ENCODE measurements around the gene MS4A10.
"Not testable (repeated sequence)": the region's sequence is repeated elsewhere in the genome, so short reads cannot be mapped to it uniquely, and the experiment has no call there.

MS4A10 gene

GRCh38 chr11:60813324-60813723 lies 28.2 kb downstream of the MS4A10 start:
- Histone ChIP-seq H3K9ac (ENCODE audit: low read depth, low read length) (no peak overlapping the region), H3K36me3 (ENCODE audit: insufficient read depth, low read length) (no peaks in the 10 kb centered on the region), H3K9me3 (replicated peaks; ENCODE audit: low read length) (peaks cover 10% of the 10 kb centered on the region), H3K4me3 (ENCODE audit: low read length) (no peak overlapping the region), H3K4me1 (ENCODE audit: control insufficient read depth, insufficient read depth, low read length) (no peaks in the 10 kb centered on the region), H3K27me3 (ENCODE audit: control insufficient read depth, insufficient read depth, low read length) (no peaks in the 10 kb centered on the region), H3K4me2 (ENCODE audit: low read length) (no peak overlapping the region)

GRCh38 chr11:60814112-60814511 lies 29.0 kb downstream of the MS4A10 start:
- H3K4me3 ChIP-seq (ENCODE audit: low read length) = no peak overlapping the region

DNA sequence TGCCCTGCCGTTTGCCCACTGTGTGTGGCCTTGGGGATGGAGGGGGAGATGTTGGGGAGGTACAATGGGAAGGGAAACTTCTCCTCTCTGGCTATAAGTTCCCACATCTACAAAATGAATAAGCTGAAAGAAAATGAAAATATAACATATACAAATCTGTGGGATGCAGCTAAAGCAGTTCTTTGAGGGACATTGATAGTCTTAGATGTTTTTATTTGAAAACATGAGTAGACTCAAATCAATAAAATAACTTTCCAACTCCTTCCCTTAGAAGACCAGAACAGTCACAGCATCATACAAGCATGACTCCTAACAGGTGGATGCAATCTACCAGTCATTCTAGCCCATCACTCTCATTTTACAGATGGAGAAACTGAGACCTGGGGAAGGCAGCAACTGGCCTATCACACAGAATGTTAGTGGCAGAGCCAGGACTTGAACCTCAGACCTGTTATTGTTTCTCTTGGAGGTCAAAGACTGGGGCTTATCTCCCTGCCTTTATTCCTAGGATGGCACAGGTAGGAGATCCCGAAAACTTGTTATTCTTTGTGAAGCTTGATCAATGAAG lies 31.5 kb downstream of the MS4A10 start:
- Histone ChIP-seq H3K9ac (ENCODE audit: low read depth, low read length) (no peak overlapping the region), H3K36me3 (ENCODE audit: insufficient read depth, low read length) (no peaks in the 10 kb centered on the region), H3K4me1 (ENCODE audit: control insufficient read depth, insufficient read depth, low read length) (no peaks in the 10 kb centered on the region), H3K4me2 (ENCODE audit: low read length) (no peak overlapping the region), H3K9me3 (replicated peaks; ENCODE audit: low read length) (peaks cover 10% of the 10 kb centered on the region), H3K4me3 (ENCODE audit: low read length) (no peak overlapping the region), H3K27me3 (ENCODE audit: control insufficient read depth, insufficient read depth, low read length) (peaks cover 28% of the 10 kb centered on the region)

More at GRCh38 chr11:60814112-60814511, 29.0 kb downstream of the MS4A10 start:
- peaks cover 8% of the 10 kb centered on the region for H3K27me3 ChIP-seq (ENCODE audit: control insufficient read depth, insufficient read depth, low read length)
- no peak overlapping the region for H3K9ac ChIP-seq (ENCODE audit: low read depth, low read length)
- H3K36me3 ChIP-seq (ENCODE audit: insufficient read depth, low read length) = no peaks in the 10 kb centered on the region
- H3K4me2 ChIP-seq (ENCODE audit: low read length) = no peak overlapping the region
- peaks cover 10% of the 10 kb centered on the region for H3K9me3 ChIP-seq (replicated peaks; ENCODE audit: low read length)
- H3K4me1 ChIP-seq (ENCODE audit: control insufficient read depth, insufficient read depth, low read length) = no peaks in the 10 kb centered on the region

- Histone ChIP-seq H3K4me3 (ENCODE audit: low read length) (no peak overlapping the region), H3K36me3 (ENCODE audit: insufficient read depth, low read length) (no peaks in the 10 kb centered on the region), H3K9ac (ENCODE audit: low read depth, low read length) (no peak overlapping the region)
Measured at GRCh38 chr11:60818057-60818456, 32.9 kb downstream of the MS4A10 start.

DNA sequence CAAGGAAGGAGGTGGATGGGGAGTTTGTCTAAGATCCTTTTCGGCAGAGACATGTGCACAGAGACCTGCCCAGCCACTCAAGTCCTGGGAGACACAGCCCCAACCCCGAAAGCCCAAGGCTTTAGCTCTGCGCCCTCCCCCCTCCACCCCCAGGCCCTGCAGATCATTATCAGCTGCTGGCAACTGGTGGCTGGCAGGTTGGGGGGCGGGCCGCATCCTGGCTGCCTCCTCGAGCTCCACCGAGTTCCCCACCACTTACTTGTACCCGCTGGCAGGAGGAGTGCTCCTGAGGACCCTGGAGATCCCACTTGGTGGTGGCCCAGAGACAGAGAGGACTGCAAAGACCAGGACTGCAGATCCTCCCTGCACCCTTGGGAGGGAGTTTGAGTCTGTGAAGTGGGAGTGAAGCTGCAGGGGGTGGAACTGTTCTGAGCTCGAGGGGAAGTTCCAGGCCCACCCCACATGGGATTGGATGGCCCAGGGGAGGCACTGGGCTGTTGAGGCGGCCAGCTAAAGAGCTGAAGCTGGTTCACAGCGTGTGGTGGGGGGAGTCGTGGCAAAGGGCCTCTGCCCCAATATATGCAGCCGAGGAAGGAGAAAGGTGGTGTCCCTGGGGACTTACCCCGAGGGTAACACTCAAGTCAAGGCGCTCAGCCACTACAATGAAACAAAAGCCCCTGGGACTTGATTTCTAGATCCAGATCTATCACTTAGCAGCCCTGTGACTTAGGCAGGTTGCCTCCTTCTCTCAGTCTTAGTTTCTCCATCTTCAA lies 36.9 kb downstream of the MS4A10 start:
- H3K9ac ChIP-seq (ENCODE audit: low read depth, low read length) = no peak overlapping the region
- H3K27me3 ChIP-seq (ENCODE audit: control insufficient read depth, insufficient read depth, low read length) = peaks cover 52% of the 10 kb centered on the region
- no peak overlapping the region for H3K4me3 ChIP-seq (ENCODE audit: low read length)
- no peak overlapping the region for H3K4me2 ChIP-seq (ENCODE audit: low read length)
- no peaks in the 10 kb centered on the region for H3K36me3 ChIP-seq (ENCODE audit: insufficient read depth, low read length)
- H3K9me3 ChIP-seq (replicated peaks; ENCODE audit: low read length) = peaks cover 2% of the 10 kb centered on the region
- no peaks in the 10 kb centered on the region for H3K4me1 ChIP-seq (ENCODE audit: control insufficient read depth, insufficient read depth, low read length)

More at GRCh38 chr11:60818057-60818456, 32.9 kb downstream of the MS4A10 start:
- no peak overlapping the region for H3K4me2 ChIP-seq (ENCODE audit: low read length)
- H3K9me3 ChIP-seq (replicated peaks; ENCODE audit: low read length) = peaks cover 10% of the 10 kb centered on the region
- no peaks in the 10 kb centered on the region for H3K4me1 ChIP-seq (ENCODE audit: control insufficient read depth, insufficient read depth, low read length)
- peaks cover 35% of the 10 kb centered on the region for H3K27me3 ChIP-seq (ENCODE audit: control insufficient read depth, insufficient read depth, low read length)

GRCh38 chr11:60823745-60824306 lies 38.7 kb downstream of the MS4A10 start:
- not testable (repeated sequence) for H3K9ac ChIP-seq (ENCODE audit: low read depth, low read length); H3K4me1 ChIP-seq (ENCODE audit: control insufficient read depth, insufficient read depth, low read length); H3K4me3 ChIP-seq (ENCODE audit: low read length); H3K4me2 ChIP-seq (ENCODE audit: low read length); H3K9me3 ChIP-seq (replicated peaks; ENCODE audit: low read length); H3K36me3 ChIP-seq (ENCODE audit: insufficient read depth, low read length)
- peaks cover 66% of the 10 kb centered on the region for H3K27me3 ChIP-seq (ENCODE audit: control insufficient read depth, insufficient read depth, low read length)

DNA sequence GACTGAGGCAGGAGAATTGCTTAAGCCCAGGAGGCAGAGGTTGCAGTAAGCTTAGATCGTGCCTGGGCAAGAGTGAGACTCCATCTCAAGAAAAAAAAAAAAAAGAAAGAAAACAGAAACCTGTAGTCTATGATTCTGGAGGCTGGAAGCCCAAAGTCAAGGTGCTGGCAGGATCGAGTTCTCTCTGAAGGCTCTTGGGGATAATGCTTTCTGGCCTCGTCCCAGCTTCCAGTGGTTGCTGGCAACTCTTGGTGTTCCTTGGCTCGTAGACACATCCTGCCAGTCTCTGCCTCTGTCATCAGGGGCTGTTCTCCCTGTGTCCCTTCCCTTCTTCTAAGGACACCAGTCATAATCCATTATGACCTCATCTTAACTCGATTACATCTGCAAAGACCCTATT lies 40.0 kb downstream of the MS4A10 start:
- no peak overlapping the region for H3K4me3 ChIP-seq (ENCODE audit: low read length)
- H3K9me3 ChIP-seq (replicated peaks; ENCODE audit: low read length) = no peaks in the 10 kb centered on the region
- no peak overlapping the region for H3K9ac ChIP-seq (ENCODE audit: low read depth, low read length)
- H3K36me3 ChIP-seq (ENCODE audit: insufficient read depth, low read length) = no peaks in the 10 kb centered on the region
- no peak overlapping the region for H3K4me2 ChIP-seq (ENCODE audit: low read length)
- peaks cover 60% of the 10 kb centered on the region for H3K27me3 ChIP-seq (ENCODE audit: control insufficient read depth, insufficient read depth, low read length)
- H3K4me1 ChIP-seq (ENCODE audit: control insufficient read depth, insufficient read depth, low read length) = no peaks in the 10 kb centered on the region

DNA sequence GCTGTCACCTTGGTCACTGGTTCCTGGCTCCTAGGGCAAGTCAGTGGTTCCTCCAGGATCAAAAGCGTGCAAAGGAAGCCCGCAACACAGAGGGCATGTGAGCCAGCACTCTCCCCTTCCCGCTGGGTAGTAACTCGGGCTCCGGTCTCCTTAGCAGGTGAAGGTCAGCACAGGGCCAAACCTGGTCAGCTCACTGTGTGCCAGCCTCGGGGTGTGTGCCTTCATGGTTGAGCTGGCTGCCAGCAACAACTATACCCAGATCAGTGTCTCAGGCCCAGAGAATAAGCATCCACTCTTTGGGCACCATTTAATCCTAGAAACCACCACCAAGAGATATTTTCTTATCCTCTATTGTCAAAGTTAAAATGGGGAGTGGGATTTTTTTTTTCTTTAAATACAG lies 40.7 kb downstream of the MS4A10 start:
- no peaks in the 10 kb centered on the region for H3K9me3 ChIP-seq (replicated peaks; ENCODE audit: low read length)
- H3K4me2 ChIP-seq (ENCODE audit: low read length) = no peak overlapping the region
- no peaks in the 10 kb centered on the region for H3K4me1 ChIP-seq (ENCODE audit: control insufficient read depth, insufficient read depth, low read length)
- no peaks in the 10 kb centered on the region for H3K36me3 ChIP-seq (ENCODE audit: insufficient read depth, low read length)
- H3K27me3 ChIP-seq (ENCODE audit: control insufficient read depth, insufficient read depth, low read length) = peaks cover 54% of the 10 kb centered on the region
- H3K9ac ChIP-seq (ENCODE audit: low read depth, low read length) = no peak overlapping the region
- no peak overlapping the region for H3K4me3 ChIP-seq (ENCODE audit: low read length)

DNA sequence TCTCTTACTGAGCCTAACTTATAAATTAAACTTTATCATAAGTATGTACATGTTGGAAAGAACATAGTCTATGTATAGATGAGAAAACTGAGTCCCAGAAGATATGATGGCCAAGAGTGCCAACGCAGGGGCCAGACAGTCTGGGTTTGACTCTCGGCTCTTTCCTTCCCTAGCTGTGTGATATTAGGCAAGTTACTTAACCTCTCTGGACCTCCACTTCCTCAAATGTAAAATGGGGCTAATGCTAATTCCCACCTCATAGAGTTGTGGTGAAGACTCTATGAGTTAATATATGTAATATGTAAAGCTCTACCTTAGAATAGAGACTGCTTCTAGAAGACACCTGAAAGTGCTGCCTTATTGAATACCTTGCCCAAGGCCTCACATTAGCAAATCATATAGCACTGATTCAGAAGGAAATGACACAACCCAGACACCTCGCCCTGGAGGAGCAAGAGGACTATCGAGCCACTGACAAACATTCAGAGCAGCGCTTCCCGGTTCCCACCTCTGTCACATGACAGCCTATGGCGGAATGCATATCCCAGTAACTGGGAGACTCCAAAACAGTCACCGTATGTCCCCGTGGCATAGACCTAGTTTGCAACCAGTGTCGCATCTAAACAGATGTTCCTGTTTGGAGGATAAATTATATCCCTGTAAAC lies 45.5 kb downstream of the MS4A10 start:
- H3K27me3 ChIP-seq (ENCODE audit: control insufficient read depth, insufficient read depth, low read length) = peaks cover 45% of the 10 kb centered on the region
- H3K4me1 ChIP-seq (ENCODE audit: control insufficient read depth, insufficient read depth, low read length) = peaks cover 4% of the 10 kb centered on the region
- H3K9ac ChIP-seq (ENCODE audit: low read depth, low read length) = no peak overlapping the region
- no peaks in the 10 kb centered on the region for H3K9me3 ChIP-seq (replicated peaks; ENCODE audit: low read length)
- H3K4me2 ChIP-seq (ENCODE audit: low read length) = no peak overlapping the region
- H3K4me3 ChIP-seq (ENCODE audit: low read length) = no peak overlapping the region
- H3K36me3 ChIP-seq (ENCODE audit: insufficient read depth, low read length) = no peaks in the 10 kb centered on the region

- Histone ChIP-seq H3K27me3 (ENCODE audit: control insufficient read depth, insufficient read depth, low read length) (peaks cover 42% of the 10 kb centered on the region), H3K4me2 (ENCODE audit: low read length) (no peak overlapping the region), H3K4me1 (ENCODE audit: control insufficient read depth, insufficient read depth, low read length) (peaks cover 9% of the 10 kb centered on the region), H3K36me3 (ENCODE audit: insufficient read depth, low read length) (no peaks in the 10 kb centered on the region), H3K4me3 (ENCODE audit: low read length) (no peak overlapping the region), H3K9me3 (replicated peaks; ENCODE audit: low read length) (no peaks in the 10 kb centered on the region), H3K9ac (ENCODE audit: low read depth, low read length) (no peak overlapping the region)
Measured at GRCh38 chr11:60831143-60831500, 46.0 kb downstream of the MS4A10 start.

GRCh38 chr11:60831501-60832079 lies 46.5 kb downstream of the MS4A10 start:
- Histone ChIP-seq H3K4me1 (ENCODE audit: control insufficient read depth, insufficient read depth, low read length) (peaks cover 9% of the 10 kb centered on the region), H3K27me3 (ENCODE audit: control insufficient read depth, insufficient read depth, low read length) (peaks cover 40% of the 10 kb centered on the region), H3K4me3 (ENCODE audit: low read length) (no peak overlapping the region), H3K4me2 (ENCODE audit: low read length) (no peak overlapping the region), H3K9ac (ENCODE audit: low read depth, low read length) (no peak overlapping the region), H3K9me3 (replicated peaks; ENCODE audit: low read length) (no peaks in the 10 kb centered on the region), H3K36me3 (ENCODE audit: insufficient read depth, low read length) (no peaks in the 10 kb centered on the region)
